Uterus (tissue), 4 donors: ENCODE results near the gene SNRPD1. TPM values are rescaled to one million over a fixed set of nuclear protein-coding genes. Genes with fewer than 3 reads are reported as not detected.

Source experiments
- DNase-seq, 2 donors: peaks; one replicate each; pipeline ENCODE4 v3.0.0-alpha.2; 2019 to 2020
- H3K27ac ChIP-seq, 2 donors: fragments of 200-600 bp; sonication (generic); 1 replicate in 1 of 2; 2 replicates in 1 of 2; pipeline ENCODE4 v1.5.1; 2016 to 2018
- H3K27me3 ChIP-seq, 2 donors: fragments of 200-600 bp; sonication (generic); one replicate each; pipeline ENCODE4 v1.5.1; 2018 to 2019; ENCODE audit warnings: control low read depth in 1 of 2
- H3K36me3 ChIP-seq, 2 donors: fragments of 200-600 bp; sonication (generic); one replicate each; pipeline ENCODE4 v1.5.1; 2019; ENCODE audit warnings: control low read depth in 1 of 2
- H3K4me1 ChIP-seq, 2 donors: fragments of 200-600 bp; sonication (generic); one replicate each; pipeline ENCODE4 v1.5.1; 2018 to 2019; ENCODE audit warnings: control low read depth in 1 of 2
- H3K4me3 ChIP-seq, 2 donors: fragments of 200-600 bp; sonication (generic); 1 replicate in 1 of 2; 2 replicates in 1 of 2; pipeline ENCODE4 v1.5.1; 2018 to 2019; ENCODE audit warnings: mild to moderate bottlenecking in 1 of 2
- H3K9me3 ChIP-seq, 2 donors: fragments of 200-600 bp; sonication (generic); one replicate each; pipeline ENCODE4 v1.5.1; 2019; ENCODE audit warnings: control low read depth in 1 of 2
- POLR2A ChIP-seq, 2 donors: fragments of 450-650 bp; IDR thresholded peaks; one replicate each; pipeline ENCODE4 v1.6.1; 2016; ENCODE audit warnings: antibody characterized with exemption in 2 of 2, mild to moderate bottlenecking in 1 of 2, moderate library complexity in 1 of 2
- intact Hi-C: fragments of 100-400 bp; cut with DNase I; formaldehyde crosslinking; loops from one replicate; pipeline ENCODE4 v1.15.1; 2023; ENCODE audit warnings: low total_unique reads
- total RNA-seq, 4 donors: library from RNA; depleted of rRNA in 3 of 4; stranded (reverse); fragments of >200 nt in 3 of 4; gene quantifications; one replicate each; pipeline versions ENCODE4 v1.1.0 to v1.2.4, GENCODE V29; 2014 to 2023
- TF ChIP-seq, protein P1 (sequence below), 4 experiments: fragments of 200-600 bp in 2 of 4; fragments of 450-650 bp in 2 of 4; sonication (generic) in 2 of 4; IDR thresholded peaks; one replicate each; pipeline ENCODE4 v1.5.1; 2016 to 2019; ENCODE audit warnings: antibody characterized with exemption in 4 of 4, mild to moderate bottlenecking in 2 of 4, moderate library complexity in 1 of 4
- donor health status: DM: yes; HTN: yes; CAD: no.

The SNRPD1 gene
- total RNA-seq, 4 donors from 2014 or later = 6.1 to 35.8 (median 19.5) TPM

GRCh38 chr18:21650311-21650710, 38.2 kb downstream of the SNRPD1 start:
- intact Hi-C loops = no loop called here
- H3K4me3 ChIP-seq = no peak overlapping the region
- no peaks in the 10 kb centered on the region for H3K4me1 ChIP-seq
- no peaks in the 10 kb centered on the region for H3K9me3 ChIP-seq
- H3K27me3 ChIP-seq = no peaks in the 10 kb centered on the region
- no peak overlapping the region for H3K27ac ChIP-seq
- no peak for DNase-seq
- no peaks in the 10 kb centered on the region for H3K36me3 ChIP-seq
- TF ChIP-seq, protein P1, sequence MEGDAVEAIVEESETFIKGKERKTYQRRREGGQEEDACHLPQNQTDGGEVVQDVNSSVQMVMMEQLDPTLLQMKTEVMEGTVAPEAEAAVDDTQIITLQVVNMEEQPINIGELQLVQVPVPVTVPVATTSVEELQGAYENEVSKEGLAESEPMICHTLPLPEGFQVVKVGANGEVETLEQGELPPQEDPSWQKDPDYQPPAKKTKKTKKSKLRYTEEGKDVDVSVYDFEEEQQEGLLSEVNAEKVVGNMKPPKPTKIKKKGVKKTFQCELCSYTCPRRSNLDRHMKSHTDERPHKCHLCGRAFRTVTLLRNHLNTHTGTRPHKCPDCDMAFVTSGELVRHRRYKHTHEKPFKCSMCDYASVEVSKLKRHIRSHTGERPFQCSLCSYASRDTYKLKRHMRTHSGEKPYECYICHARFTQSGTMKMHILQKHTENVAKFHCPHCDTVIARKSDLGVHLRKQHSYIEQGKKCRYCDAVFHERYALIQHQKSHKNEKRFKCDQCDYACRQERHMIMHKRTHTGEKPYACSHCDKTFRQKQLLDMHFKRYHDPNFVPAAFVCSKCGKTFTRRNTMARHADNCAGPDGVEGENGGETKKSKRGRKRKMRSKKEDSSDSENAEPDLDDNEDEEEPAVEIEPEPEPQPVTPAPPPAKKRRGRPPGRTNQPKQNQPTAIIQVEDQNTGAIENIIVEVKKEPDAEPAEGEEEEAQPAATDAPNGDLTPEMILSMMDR (IDR thresholded peaks at IDR 0.05) = no peak
- TF ChIP-seq POLR2A (IDR thresholded peaks at IDR 0.05) = no peak

DNA sequence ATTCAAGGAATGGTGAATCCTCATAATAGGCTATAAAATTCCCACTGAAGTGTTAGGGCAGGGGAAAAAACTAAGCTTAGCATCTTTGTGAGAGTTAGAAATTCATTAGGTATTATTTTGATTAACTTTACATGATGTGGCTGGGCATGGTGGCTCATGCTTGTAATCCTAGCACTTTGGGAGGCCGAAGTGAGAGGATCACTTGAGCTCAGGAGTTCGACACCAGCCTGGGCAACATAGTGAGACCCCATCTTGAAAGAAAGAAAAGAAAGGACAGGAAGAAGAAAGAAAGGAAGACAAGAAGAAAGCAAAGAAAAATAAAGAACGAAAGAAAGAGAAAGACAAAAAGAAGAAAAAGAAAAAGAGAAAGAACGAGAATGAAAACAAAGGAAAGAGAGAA, 40.0 kb downstream of the SNRPD1 start:
- no peaks in the 10 kb centered on the region for H3K4me1 ChIP-seq
- H3K27me3 ChIP-seq = no peaks in the 10 kb centered on the region
- TF ChIP-seq, protein P1 (IDR thresholded peaks at IDR 0.05) = no peak
- no peak for TF ChIP-seq POLR2A (IDR thresholded peaks at IDR 0.05)
- intact Hi-C loops = no loop called here
- no peaks in the 10 kb centered on the region for H3K36me3 ChIP-seq
- H3K27ac ChIP-seq = no peak overlapping the region
- H3K9me3 ChIP-seq = no peaks in the 10 kb centered on the region
- DNase-seq = no peak
- H3K4me3 ChIP-seq = no peak overlapping the region

DNA sequence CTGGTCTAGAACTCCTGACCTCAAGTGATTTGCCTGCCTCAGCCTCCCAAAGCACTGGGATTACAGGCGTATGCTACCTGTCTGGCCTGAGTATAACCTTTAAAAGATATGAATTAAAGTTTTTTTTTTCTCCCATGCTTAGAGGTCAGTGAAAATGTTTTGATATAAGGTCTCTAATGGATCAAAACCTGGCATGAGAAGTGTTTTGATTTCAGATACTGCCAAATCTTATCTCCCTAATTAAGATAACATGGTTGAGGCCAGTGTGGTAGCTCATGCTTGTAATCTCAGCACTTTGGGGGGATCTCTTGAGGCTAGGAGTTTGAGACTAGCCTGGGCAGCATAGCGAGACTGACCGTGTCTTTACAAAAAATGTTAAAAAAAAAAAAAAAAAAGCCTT, 41.2 kb downstream of the SNRPD1 start:
- TF ChIP-seq, protein P1 (IDR thresholded peaks at IDR 0.05) = no peak
- TF ChIP-seq POLR2A (IDR thresholded peaks at IDR 0.05) = no peak
- no peaks in the 10 kb centered on the region for H3K36me3 ChIP-seq
- DNase-seq = no peak
- no peaks in the 10 kb centered on the region for H3K27me3 ChIP-seq
- no peak overlapping the region for H3K4me3 ChIP-seq
- no peak overlapping the region for H3K27ac ChIP-seq
- intact Hi-C loops = no loop called here
- no peaks in the 10 kb centered on the region for H3K9me3 ChIP-seq
- no peaks in the 10 kb centered on the region for H3K4me1 ChIP-seq

DNA sequence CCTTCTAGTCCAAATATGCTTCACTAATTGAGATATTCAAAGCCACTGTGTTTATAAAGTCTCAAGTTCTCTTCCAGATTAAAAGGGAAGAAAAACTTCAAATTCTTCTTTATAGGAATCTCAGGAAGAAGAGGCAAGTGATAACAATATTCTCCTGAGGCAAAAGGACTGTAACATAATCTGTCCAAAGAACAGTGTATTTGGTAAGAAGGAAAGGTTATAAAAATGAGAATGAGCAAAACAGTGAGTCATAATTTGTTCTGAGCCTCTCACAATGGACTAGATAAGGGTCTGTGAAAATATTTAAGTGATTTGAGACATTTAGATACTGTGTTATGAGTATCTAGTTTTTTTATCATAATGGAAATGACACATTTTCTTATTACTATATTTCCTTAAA, 44.3 kb downstream of the SNRPD1 start:
- Histone ChIP-seq H3K27me3 (no peaks in the 10 kb centered on the region), H3K4me3 (no peak overlapping the region), H3K4me1 (no peaks in the 10 kb centered on the region), H3K27ac (no peak overlapping the region), H3K36me3 (no peaks in the 10 kb centered on the region), H3K9me3 (no peaks in the 10 kb centered on the region)
- TF ChIP-seq, protein P1 (IDR thresholded peaks at IDR 0.05) = no peak
- TF ChIP-seq POLR2A (IDR thresholded peaks at IDR 0.05) = no peak
- intact Hi-C loops = no loop called here
- no peak for DNase-seq

DNA sequence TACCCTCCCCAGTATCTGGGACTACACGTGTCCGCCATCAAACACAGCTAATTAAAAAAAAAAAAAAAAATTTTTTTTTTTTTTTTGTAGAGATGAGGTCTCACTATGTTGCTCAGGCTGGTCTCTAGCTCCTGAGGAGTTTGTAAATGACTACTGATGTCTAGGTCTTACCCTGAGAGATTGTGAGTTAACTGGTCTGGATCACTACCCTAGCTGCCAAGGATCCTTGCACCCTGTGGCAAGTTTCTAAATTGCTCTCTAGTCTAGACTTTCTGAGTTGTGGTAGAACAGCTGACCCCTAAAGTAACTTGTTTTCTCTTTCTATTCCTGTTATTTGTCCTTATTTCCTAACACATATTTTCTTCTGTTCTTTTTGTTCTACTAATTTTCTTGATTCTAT, 48.0 kb downstream of the SNRPD1 start:
- no peak for DNase-seq
- Histone ChIP-seq H3K36me3 (no peaks in the 10 kb centered on the region), H3K27ac (no peak overlapping the region), H3K9me3 (no peaks in the 10 kb centered on the region), H3K27me3 (no peaks in the 10 kb centered on the region), H3K4me3 (no peak overlapping the region), H3K4me1 (no peaks in the 10 kb centered on the region)
- TF ChIP-seq, protein P1 (IDR thresholded peaks at IDR 0.05) = no peak
- TF ChIP-seq POLR2A (IDR thresholded peaks at IDR 0.05) = no peak
- intact Hi-C loops = no loop called here
